OCI-LY3 (cell line): ENCODE measurements around the gene ABI3BP.

Source experiments
- H2AFZ ChIP-seq: fragments of 200-600, 300-600 bp; shearing (Covaris generic); 2 replicates; pipeline ENCODE4 v1.6.0; 2014; ENCODE audit warnings: antibody characterized with exemption, low read depth, low read length
- H3K27ac ChIP-seq: fragments of 200-600, 300-600 bp; sonication (generic); 2 replicates; pipeline ENCODE4 v1.5.1; 2014; ENCODE audit warnings: mild to moderate bottlenecking, low read length, moderate library complexity, mixed read lengths
- H3K27me3 ChIP-seq: fragments of 200-600, 300-600 bp; sonication (generic); 2 replicates; pipeline ENCODE4 v1.6.1; 2014; ENCODE audit warnings: low read depth, low read length, mixed read lengths
- H3K36me3 ChIP-seq: fragments of 200-600, 300-600 bp; sonication (generic); replicated peaks from 2 replicates; pipeline ENCODE3; 2014; ENCODE audit warnings: low read depth, low read length, mixed read lengths
- H3K4me1 ChIP-seq: fragments of 300-600, 200-600 bp; sonication (generic); 2 replicates; pipeline ENCODE4 v1.6.1; 2014; ENCODE audit warnings: low read length, mixed read lengths
- H3K4me2 ChIP-seq: fragments of 200-600, 300-600 bp; sonication (generic); 2 replicates; pipeline ENCODE4 v1.6.1; 2014; ENCODE audit warnings: low read length, mixed read lengths
- H3K4me3 ChIP-seq: fragments of 300-600, 200-600 bp; sonication (generic); 2 replicates; pipeline ENCODE4 v1.5.1; 2014; ENCODE audit warnings: antibody characterized with exemption, mild to moderate bottlenecking, low read length, moderate library complexity
- H3K79me2 ChIP-seq: fragments of 300-600, 200-600 bp; shearing (Covaris generic); 2 replicates; pipeline ENCODE4 v1.6.1; 2014; ENCODE audit warnings: mild to moderate bottlenecking, low read length, mixed read lengths
- H3K9ac ChIP-seq: fragments of 300-600, 200-600 bp; shearing (Covaris generic); 2 replicates; pipeline ENCODE4 v1.6.0; 2014; ENCODE audit warnings: mild to moderate bottlenecking, low read length, moderate library complexity
- H3K9me3 ChIP-seq: fragments of 200-600, 300-600 bp; shearing (Covaris generic); 2 replicates; pipeline ENCODE4 v1.6.1; 2014; ENCODE audit warnings: low read length, mixed read lengths; ENCODE audit not compliant: insufficient read depth
- H4K20me1 ChIP-seq: fragments of 200-600, 300-600 bp; sonication (generic); 2 replicates; pipeline ENCODE4 v1.6.1; 2016; ENCODE audit warnings: low read length, mixed read lengths; ENCODE audit not compliant: insufficient read depth
- CTCF ChIP-seq: fragments of 200-600, 300-600 bp; sonication (generic); IDR thresholded peaks from 2 replicates; pipeline ENCODE4 v1.5.1; 2014; ENCODE audit warnings: antibody characterized with exemption, low read length, low read depth
- EZH2phosphoT487 ChIP-seq: fragments of 200-600 bp; shearing (Covaris generic); IDR thresholded peaks from 2 replicates; pipeline ENCODE4 v1.6.1; 2018; ENCODE audit warnings: antibody characterized with exemption, mixed run types, low read depth

ABI3BP gene

GRCh38 chr3:100976611-100977010, 16.6 kb downstream of the ABI3BP start:
- H3K9me3 ChIP-seq: no peaks in the 10 kb centered on the region
- H3K36me3 ChIP-seq: no peaks in the 10 kb centered on the region
- no peak overlapping the region for H3K9ac ChIP-seq
- H2AFZ ChIP-seq: no peak overlapping the region
- no peak overlapping the region for H3K27ac ChIP-seq
- H3K4me2 ChIP-seq: no peak overlapping the region
- no peaks in the 10 kb centered on the region for H3K79me2 ChIP-seq
- no peaks in the 10 kb centered on the region for H4K20me1 ChIP-seq
- no peak overlapping the region for H3K4me3 ChIP-seq
- no peaks in the 10 kb centered on the region for H3K4me1 ChIP-seq
- no peak for TF ChIP-seq CTCF
- TF ChIP-seq EZH2phosphoT487: no peak
- H3K27me3 ChIP-seq: no peaks in the 10 kb centered on the region

- Histone ChIP-seq H3K27ac (no peak overlapping the region), H3K79me2 (no peaks in the 10 kb centered on the region), H3K27me3 (no peaks in the 10 kb centered on the region), H3K4me1 (no peaks in the 10 kb centered on the region), H3K9ac (no peak overlapping the region), H3K4me3 (no peak overlapping the region), H3K9me3 (no peaks in the 10 kb centered on the region), H2AFZ (no peak overlapping the region), H4K20me1 (no peaks in the 10 kb centered on the region), H3K4me2 (no peak overlapping the region), H3K36me3 (no peaks in the 10 kb centered on the region)
- TF ChIP-seq EZH2phosphoT487 (no peak), CTCF (no peak)
Observed at GRCh38 chr3:100975714-100976113, 17.5 kb downstream of the ABI3BP start.

- no peaks in the 10 kb centered on the region for H4K20me1 ChIP-seq
- H3K27me3 ChIP-seq: no peaks in the 10 kb centered on the region
- no peak overlapping the region for H3K4me3 ChIP-seq
- no peak for TF ChIP-seq EZH2phosphoT487
- TF ChIP-seq CTCF: no peak
- no peak overlapping the region for H3K9ac ChIP-seq
- no peaks in the 10 kb centered on the region for H3K79me2 ChIP-seq
- H3K4me1 ChIP-seq: no peaks in the 10 kb centered on the region
- no peak overlapping the region for H3K4me2 ChIP-seq
- H2AFZ ChIP-seq: no peak overlapping the region
- H3K27ac ChIP-seq: no peak overlapping the region
- no peaks in the 10 kb centered on the region for H3K36me3 ChIP-seq
- H3K9me3 ChIP-seq: no peaks in the 10 kb centered on the region
Observed at GRCh38 chr3:100973594-100973993, 19.6 kb downstream of the ABI3BP start.

GRCh38 chr3:100972867-100973266, 20.4 kb downstream of the ABI3BP start:
- H3K27me3 ChIP-seq: no peaks in the 10 kb centered on the region
- no peak overlapping the region for H3K9ac ChIP-seq
- H4K20me1 ChIP-seq: no peaks in the 10 kb centered on the region
- H2AFZ ChIP-seq: no peak overlapping the region
- no peaks in the 10 kb centered on the region for H3K79me2 ChIP-seq
- TF ChIP-seq EZH2phosphoT487 (no peak), CTCF (no peak)
- no peaks in the 10 kb centered on the region for H3K36me3 ChIP-seq
- H3K4me3 ChIP-seq: no peak overlapping the region
- no peak overlapping the region for H3K27ac ChIP-seq
- no peaks in the 10 kb centered on the region for H3K9me3 ChIP-seq
- H3K4me1 ChIP-seq: no peaks in the 10 kb centered on the region
- H3K4me2 ChIP-seq: no peak overlapping the region
